ENCODE measurements around the gene ARFGAP3. TPM values are rescaled to one million over a fixed set of nuclear protein-coding genes. Genes with fewer than 3 reads are reported as not detected.
"Not testable (repeated sequence)": the region's sequence is repeated elsewhere in the genome, so short reads cannot be mapped to it uniquely, and the experiment has no call there.

The ARFGAP3 gene
- polyA plus RNA-seq, 1 experiment: 69.4 TPM

- Histone ChIP-seq H3K9me3 (ENCODE audit: control insufficient read depth, insufficient read depth, low read length) (no peaks in the 10 kb centered on the region; the same call in 1 of the 2 replicates), H3K27ac (ENCODE audit: low read depth, low read length) (no peak overlapping the region), H3K4me3 (ENCODE audit: low read depth, low read length) (no peak overlapping the region), H3K27me3 (ENCODE audit: control insufficient read depth, insufficient read depth, low read length) (no peaks in the 10 kb centered on the region)
- POLR2A ChIA-PET: no interaction called here
- DNase-seq (ENCODE audit: low read depth, low spot score): no peak
- no peak for TF ChIP-seq CTCF (IDR thresholded peaks at IDR 0.05; ENCODE audit: low read depth, low read length)
- CTCF ChIA-PET: no interaction called here
These were observed 71.2 kb downstream of the ARFGAP3 start for GRCh38 chr22:42785706-42786499.

GRCh38 chr22:42782306-42782705 is 74.8 kb downstream of the ARFGAP3 start:
- H3K27ac ChIP-seq (ENCODE audit: low read depth, low read length); H3K9me3 ChIP-seq (ENCODE audit: control insufficient read depth, insufficient read depth, low read length); H3K4me3 ChIP-seq (ENCODE audit: low read depth, low read length); DNase-seq (ENCODE audit: low read depth, low spot score); POLR2A ChIA-PET; H3K27me3 ChIP-seq (ENCODE audit: control insufficient read depth, insufficient read depth, low read length): not testable (repeated sequence)
- CTCF ChIA-PET: interaction anchor here (0.6 to 5.5 kb wide), 4 partner anchors 38 to 161 kb away, joined by 4 to 27 read pairs (median 8); no protein-coding TSS in a partner anchor

GRCh38 chr22:42780070-42780540 is 77.0 kb downstream of the ARFGAP3 start:
- CTCF ChIA-PET: interaction anchor here (0.7 to 5.5 kb wide), 8 partner anchors 12 to 349 kb away, joined by 3 to 27 read pairs (median 4); no protein-coding TSS in a partner anchor
- Histone ChIP-seq H3K4me3 (ENCODE audit: low read depth, low read length) (no peak overlapping the region), H3K9me3 (ENCODE audit: control insufficient read depth, insufficient read depth, low read length) (no peaks in the 10 kb centered on the region), H3K27ac (ENCODE audit: low read depth, low read length) (peak overlapping the region; percentile 31), H3K27me3 (ENCODE audit: control insufficient read depth, insufficient read depth, low read length) (no peaks in the 10 kb centered on the region)
- TF ChIP-seq CTCF (IDR thresholded peaks at IDR 0.05; ENCODE audit: low read depth, low read length): peak; percentile 92
- POLR2A ChIA-PET: no interaction called here
- DNase-seq (ENCODE audit: low read depth, low spot score): peak; percentile 90

GRCh38 chr22:42777126-42777525 is 79.9 kb downstream of the ARFGAP3 start:
- POLR2A ChIA-PET: no interaction called here
- no peak overlapping the region for H3K4me3 ChIP-seq (ENCODE audit: low read depth, low read length)
- no peak for DNase-seq (ENCODE audit: low read depth, low spot score)
- H3K9me3 ChIP-seq (ENCODE audit: control insufficient read depth, insufficient read depth, low read length): no peaks in the 10 kb centered on the region
- TF ChIP-seq CTCF (IDR thresholded peaks at IDR 0.05; ENCODE audit: low read depth, low read length): no peak
- no peaks in the 10 kb centered on the region for H3K27me3 ChIP-seq (ENCODE audit: control insufficient read depth, insufficient read depth, low read length)
- CTCF ChIA-PET: interaction anchor here (0.7 kb wide), 1 partner anchor 73 kb away, joined by 6 read pairs; no protein-coding TSS in a partner anchor
- no peak overlapping the region for H3K27ac ChIP-seq (ENCODE audit: low read depth, low read length)

GRCh38 chr22:42773167-42773566 is 83.9 kb downstream of the ARFGAP3 start:
- ChIA-PET CTCF (no interaction called here), POLR2A (no interaction called here)
- Histone ChIP-seq H3K4me3 (ENCODE audit: low read depth, low read length) (no peak overlapping the region), H3K9me3 (ENCODE audit: control insufficient read depth, insufficient read depth, low read length) (no peaks in the 10 kb centered on the region), H3K27me3 (ENCODE audit: control insufficient read depth, insufficient read depth, low read length) (no peaks in the 10 kb centered on the region), H3K27ac (ENCODE audit: low read depth, low read length) (no peak overlapping the region)
- DNase-seq (ENCODE audit: low read depth, low spot score): no peak
- TF ChIP-seq CTCF (IDR thresholded peaks at IDR 0.05; ENCODE audit: low read depth, low read length): no peak
